ENCODE measurements around the gene CD83.

Gene CD83

DNA sequence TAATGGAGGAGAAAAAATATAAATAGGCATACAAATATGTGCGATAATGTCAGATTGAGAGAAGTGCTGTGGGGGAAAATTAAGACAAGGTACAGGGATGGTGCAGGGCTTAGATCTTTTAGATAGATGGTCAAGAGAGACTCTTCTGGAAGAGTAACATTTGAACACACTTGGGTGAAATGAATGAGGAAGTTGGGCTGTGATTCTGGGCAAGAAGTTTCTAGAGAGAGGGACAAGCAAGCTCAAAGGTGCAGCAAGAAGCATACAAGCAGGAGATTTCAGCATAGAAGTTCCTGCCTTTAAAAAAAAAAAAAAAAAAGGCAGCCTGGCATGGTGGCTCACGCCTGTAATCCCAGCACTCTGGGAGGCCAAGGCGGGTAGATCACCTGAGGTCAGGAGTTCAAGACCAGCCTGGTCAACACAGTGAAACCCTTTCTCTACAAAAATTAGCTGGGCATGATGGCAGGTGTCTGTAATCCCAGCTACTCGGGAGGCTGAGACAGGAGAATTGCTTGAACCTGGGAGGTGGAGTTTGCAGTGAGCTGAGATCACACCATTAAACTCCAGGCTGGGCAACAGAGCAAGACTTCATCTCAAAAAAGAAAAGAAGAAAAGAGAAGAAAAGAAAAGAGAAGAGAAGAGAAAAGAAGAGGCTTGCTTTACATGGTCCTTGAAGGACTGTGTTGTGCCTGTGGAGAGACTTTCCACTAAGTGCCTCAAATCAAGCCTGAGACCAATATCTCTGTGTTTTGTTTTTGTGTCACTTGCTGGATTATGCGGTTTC lies 9.7 kb upstream of the CD83 start:
- CTCF ChIA-PET, result interaction anchor here (1.2 to 1.4 kb wide), 2 partner anchors 22 to 41 kb away, joined by 7 to 8 read pairs; no protein-coding TSS in a partner anchor
- TF ChIP-seq, protein P1, sequence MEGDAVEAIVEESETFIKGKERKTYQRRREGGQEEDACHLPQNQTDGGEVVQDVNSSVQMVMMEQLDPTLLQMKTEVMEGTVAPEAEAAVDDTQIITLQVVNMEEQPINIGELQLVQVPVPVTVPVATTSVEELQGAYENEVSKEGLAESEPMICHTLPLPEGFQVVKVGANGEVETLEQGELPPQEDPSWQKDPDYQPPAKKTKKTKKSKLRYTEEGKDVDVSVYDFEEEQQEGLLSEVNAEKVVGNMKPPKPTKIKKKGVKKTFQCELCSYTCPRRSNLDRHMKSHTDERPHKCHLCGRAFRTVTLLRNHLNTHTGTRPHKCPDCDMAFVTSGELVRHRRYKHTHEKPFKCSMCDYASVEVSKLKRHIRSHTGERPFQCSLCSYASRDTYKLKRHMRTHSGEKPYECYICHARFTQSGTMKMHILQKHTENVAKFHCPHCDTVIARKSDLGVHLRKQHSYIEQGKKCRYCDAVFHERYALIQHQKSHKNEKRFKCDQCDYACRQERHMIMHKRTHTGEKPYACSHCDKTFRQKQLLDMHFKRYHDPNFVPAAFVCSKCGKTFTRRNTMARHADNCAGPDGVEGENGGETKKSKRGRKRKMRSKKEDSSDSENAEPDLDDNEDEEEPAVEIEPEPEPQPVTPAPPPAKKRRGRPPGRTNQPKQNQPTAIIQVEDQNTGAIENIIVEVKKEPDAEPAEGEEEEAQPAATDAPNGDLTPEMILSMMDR (conservative IDR thresholded peaks at IDR 0.05; ENCODE audit: low read depth), result no peak
- DNase-seq (ENCODE audit: low spot score), result no peak
- POLR2A ChIA-PET (ENCODE audit: low non-redundant PET), result no interaction called here
- H3K27ac ChIP-seq, result no peak overlapping the region

DNA sequence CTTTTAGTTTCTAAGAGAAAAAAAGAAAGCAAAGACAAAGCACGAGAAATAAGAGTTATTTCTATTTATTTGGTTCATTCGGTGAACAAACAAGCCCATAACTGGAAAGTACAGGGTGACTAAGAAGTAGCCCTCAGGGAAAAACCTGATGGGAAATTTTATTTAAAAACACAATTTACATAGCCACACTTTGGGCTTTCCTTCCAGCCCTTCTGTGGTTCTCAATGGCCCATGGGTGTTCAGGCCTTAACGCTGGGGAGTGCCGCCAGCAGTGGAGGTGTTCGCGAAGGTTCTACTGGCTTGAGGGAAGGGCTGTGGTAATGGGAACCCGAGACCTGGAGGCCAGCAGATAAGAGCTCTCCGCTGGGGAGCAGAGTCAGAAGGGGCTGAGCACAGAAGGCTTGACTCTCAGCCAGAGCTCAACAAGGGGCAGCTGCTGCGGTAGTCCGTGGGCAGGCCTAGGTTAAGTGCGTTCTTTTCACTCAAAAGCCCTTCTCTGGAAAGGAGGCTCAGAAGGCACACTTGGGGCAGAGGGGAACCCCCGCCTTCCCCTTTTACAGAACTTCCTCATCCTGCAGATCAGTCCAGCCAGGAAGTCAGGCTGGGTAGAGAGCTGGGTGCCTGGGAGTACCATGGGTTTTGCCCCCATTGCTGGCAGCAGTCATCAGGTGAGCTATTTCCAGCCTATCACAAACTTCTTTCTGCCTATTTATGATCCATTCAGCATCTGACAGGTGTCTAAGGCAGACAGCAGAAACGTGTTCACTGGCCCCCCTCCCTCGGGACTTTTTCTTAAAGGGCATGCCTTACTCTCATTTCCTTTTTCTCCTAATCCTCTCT lies 8.8 kb upstream of the CD83 start:
- no peak overlapping the region for H3K27ac ChIP-seq
- POLR2A ChIA-PET (ENCODE audit: low non-redundant PET), result no interaction called here
- DNase-seq (ENCODE audit: low spot score), result no peak
- CTCF ChIA-PET, result interaction anchor here (1.4 kb wide), 1 partner anchor 21 kb away, joined by 8 read pairs; no protein-coding TSS in a partner anchor
- TF ChIP-seq, protein P1 (conservative IDR thresholded peaks at IDR 0.05; ENCODE audit: low read depth), result no peak

DNA sequence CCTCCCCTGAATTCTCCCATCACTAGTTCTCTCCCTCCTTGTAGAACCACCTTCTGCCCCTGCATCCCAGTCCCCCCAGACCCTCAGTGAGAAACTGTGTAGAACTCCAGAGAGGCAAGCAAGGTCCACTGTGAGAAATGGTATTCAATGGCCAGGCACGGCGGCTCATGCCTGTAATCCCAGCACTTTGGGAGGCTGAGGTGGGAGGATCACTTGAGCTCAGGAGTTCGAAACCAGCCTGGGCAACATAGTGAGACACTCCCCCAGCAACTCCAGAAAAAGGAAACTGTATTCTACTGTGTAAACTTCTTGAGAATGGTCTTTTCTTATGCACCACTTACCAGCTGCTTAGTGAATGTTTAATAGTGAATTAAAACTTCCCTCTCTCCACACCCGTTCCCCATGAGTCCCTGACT lies 8.2 kb upstream of the CD83 start:
- TF ChIP-seq, protein P1 (conservative IDR thresholded peaks at IDR 0.05; ENCODE audit: low read depth), result no peak

DNA sequence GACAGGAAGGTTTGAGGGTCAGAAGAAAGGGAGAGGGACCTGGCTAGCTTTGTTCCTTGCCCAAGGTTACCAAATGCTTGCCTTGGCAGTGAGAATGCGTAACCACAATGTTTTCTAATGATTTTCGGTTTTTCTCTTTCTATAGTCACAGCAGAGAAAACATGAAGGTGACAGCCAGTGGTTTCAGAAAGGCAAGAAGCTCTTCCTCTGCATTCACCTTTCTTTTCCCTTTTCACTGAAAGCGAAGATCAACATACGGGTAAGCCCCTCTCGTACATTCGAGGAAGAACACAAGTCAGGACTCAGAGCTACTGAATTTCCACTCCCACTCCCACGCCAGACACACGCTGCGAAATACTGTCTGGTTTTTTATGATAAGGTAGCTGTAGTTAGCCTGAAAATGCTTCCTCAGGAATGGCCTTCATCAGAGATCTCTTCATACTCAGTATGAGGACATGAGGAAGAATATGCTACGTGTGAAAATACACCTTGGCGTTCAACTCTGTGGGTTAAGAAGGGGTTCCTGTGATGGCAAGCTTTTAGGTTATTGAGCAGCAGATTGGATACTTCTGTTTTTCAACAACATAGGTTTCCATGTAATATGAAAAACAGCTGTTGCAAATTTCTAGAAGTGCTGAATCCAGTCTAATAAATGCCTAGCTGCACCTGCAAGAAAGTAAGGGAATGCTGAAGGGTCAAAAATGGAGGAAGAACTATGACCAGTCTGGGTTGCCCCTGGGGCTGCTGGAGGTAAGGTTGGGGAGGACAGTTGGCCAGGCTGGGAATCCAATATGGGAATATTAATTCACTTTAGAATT lies 7.4 kb upstream of the CD83 start:
- POLR2A ChIA-PET (ENCODE audit: low non-redundant PET), result no interaction called here

More for the DNA sequence above, 8.2 kb upstream of the CD83 start:
- no peak for DNase-seq (ENCODE audit: low spot score)
- ChIA-PET CTCF (no interaction called here), POLR2A (ENCODE audit: low non-redundant PET) (no interaction called here)
- H3K27ac ChIP-seq, result no peak overlapping the region

DNA sequence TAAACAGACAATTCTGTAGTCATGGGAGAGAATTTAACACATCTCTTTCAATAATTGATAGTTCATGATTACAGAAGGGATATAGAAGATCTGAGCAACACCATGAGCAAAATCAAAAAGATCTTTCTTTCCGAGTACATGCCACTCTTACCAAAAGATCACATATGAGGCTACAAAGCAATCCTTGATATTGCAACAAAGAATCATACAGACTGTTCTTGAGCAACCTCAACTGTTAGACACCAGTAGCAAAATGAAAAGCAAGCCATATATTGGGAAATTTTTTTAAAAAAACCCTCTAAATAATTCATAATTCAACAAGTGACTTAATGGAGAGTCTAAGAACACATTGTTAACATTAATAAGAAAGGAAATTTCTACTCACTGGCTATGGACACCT lies 3.6 kb upstream of the CD83 start:
- DNase-seq (ENCODE audit: low spot score), result no peak
- H3K27ac ChIP-seq, result no peak overlapping the region
- ChIA-PET CTCF (no interaction called here), POLR2A (ENCODE audit: low non-redundant PET) (no interaction called here)
- TF ChIP-seq, protein P1 (conservative IDR thresholded peaks at IDR 0.05; ENCODE audit: low read depth), result no peak

More for the DNA sequence above, 7.4 kb upstream of the CD83 start:
- no peak overlapping the region for H3K27ac ChIP-seq
- TF ChIP-seq, protein P1 (conservative IDR thresholded peaks at IDR 0.05; ENCODE audit: low read depth), result no peak
- DNase-seq (ENCODE audit: low spot score), result no peak
- CTCF ChIA-PET, result interaction anchor here (0.5 to 1.1 kb wide), 3 partner anchors 15 to 237 kb away, joined by 3 to 6 read pairs (median 4); no protein-coding TSS in a partner anchor

DNA sequence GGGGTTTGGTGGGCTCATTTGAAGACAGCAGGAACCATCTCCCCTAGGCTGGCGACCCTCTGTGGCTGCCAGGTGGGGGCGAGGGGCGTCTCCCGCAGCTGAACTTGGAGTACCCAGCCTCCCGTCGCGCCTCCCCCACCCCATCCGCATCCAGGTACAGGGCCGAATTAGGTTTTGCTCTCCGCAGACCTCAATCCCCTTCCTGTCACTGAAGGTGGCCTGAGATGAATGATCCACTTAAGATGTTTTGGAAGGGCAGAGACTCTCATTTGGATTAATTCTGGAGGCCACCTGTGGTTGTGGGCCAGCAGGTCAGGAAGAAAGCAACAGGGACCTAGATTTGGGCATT lies 493 bp downstream of the CD83 start:
- TF ChIP-seq, protein P1 (conservative IDR thresholded peaks at IDR 0.05; ENCODE audit: low read depth), result no peak
- ChIA-PET POLR2A (ENCODE audit: low non-redundant PET) (interaction anchor here (0.6 kb wide), 1 partner anchor 256 kb away, joined by 3 read pairs; no protein-coding TSS in a partner anchor), CTCF (interaction anchor here (0.6 kb wide), 1 partner anchor 26 kb away, joined by 3 read pairs; no protein-coding TSS in a partner anchor)
- DNase-seq (ENCODE audit: low spot score), result no peak
- H3K27ac ChIP-seq, result no peak overlapping the region

Measured in RWPE1 (cell line).